Activated CD4-positive, alpha-beta T cell treated with anti-CD3 and anti-CD28 coated beads, Interleukin-2, amount 10 ng/mL, durations not matched to agents 24 days and 14 days (primary cell): ENCODE results near the gene IFITM2. TPM values are rescaled to one million over a fixed set of nuclear protein-coding genes. Genes with fewer than 3 reads are reported as not detected.
"Not testable (repeated sequence)": the region's sequence is repeated elsewhere in the genome, so short reads cannot be mapped to it uniquely, and the experiment has no call there.

ENCODE experiments used
- DNase-seq: peaks from one replicate; pipeline ENCODE4 v3.0.0; 2022
- H3K27ac Mint-ChIP-seq: one replicate; pipeline ENCODE4 v1.8.0; 2022; ENCODE audit warnings: mild to moderate bottlenecking, mixed read lengths
- H3K27me3 Mint-ChIP-seq: one replicate; pipeline ENCODE4 v1.8.0; 2022; ENCODE audit warnings: mixed read lengths
- H3K36me3 Mint-ChIP-seq: one replicate; pipeline ENCODE4 v1.8.0; 2022; ENCODE audit warnings: low read depth, mild to moderate bottlenecking, mixed read lengths
- H3K4me1 Mint-ChIP-seq: one replicate; pipeline ENCODE4 v1.8.0; 2021; ENCODE audit warnings: mixed read lengths
- H3K4me3 Mint-ChIP-seq: one replicate; pipeline ENCODE4 v1.8.0; 2022; ENCODE audit warnings: mild to moderate bottlenecking, moderate library complexity, mixed read lengths
- H3K9me3 Mint-ChIP-seq: one replicate; pipeline ENCODE4 v1.8.0; 2021; ENCODE audit warnings: mixed read lengths
- intact Hi-C: fragments of 100-400 bp; cut with micrococcal nuclease; formaldehyde crosslinking; loops from one replicate; pipeline ENCODE4 v1.15.1; 2023
- total RNA-seq: library from RNA; stranded (reverse); gene quantifications from 2 replicates; pipeline ENCODE4 v1.2.3, GENCODE V29; 2022

Gene IFITM2
- total RNA-seq, 1 donor from 2014 or later: 659 TPM

DNA sequence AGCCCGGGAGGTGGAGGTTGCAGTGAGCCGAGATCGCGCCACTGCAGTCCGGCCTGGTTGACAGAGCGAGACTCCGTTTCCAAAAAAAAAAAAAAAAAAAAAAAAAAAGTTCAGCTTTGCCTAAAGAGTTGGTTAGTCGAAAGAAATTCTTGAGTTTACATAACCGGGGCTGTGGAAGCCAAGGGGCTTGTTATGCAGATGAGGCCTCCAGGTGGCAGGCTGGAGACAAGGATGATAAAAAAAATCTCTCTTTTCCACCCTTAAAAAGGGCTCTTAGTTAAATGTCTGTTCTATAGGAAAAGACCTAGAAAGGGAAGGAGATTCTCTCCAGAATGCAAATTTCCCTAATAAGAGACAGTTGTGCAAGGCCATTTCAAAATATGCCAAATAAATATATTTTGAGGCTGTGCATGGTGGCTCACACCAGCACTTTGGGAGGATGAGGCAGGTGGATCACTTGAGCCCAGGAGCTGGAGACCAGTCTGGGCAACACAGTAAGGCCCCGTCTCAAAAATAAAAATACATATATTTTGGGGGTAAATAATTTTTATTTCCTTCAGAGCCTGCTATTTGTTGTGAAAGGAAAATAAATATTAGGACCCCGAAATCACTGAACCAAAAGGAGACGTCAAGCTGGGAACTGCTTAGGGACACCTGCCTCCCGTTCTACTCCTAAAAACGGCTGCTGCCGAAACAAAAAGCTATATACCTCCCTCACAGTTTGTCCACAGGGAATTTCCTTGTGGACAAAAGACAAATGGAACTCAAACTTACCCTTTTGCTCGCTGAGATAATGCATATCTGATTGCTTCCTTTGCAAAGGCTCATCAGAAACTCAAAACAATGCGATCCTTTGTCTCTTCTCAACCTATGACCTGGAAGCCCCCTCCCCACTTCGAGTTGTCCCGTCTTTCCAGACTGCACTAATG is 2.4 kb upstream of the IFITM2 start:
- Mint-ChIP-seq H3K27ac (no peak overlapping the region), H3K9me3 (no peaks in the 10 kb centered on the region), H3K4me1 (peaks cover 36% of the 10 kb centered on the region), H3K4me3 (no peak overlapping the region), H3K27me3 (peaks cover 9% of the 10 kb centered on the region), H3K36me3 (peaks cover 20% of the 10 kb centered on the region)
- intact Hi-C loops: loop anchor here (5.0 kb wide), 2 partner anchors 102 to 212 kb away; no protein-coding TSS in a partner anchor
- peak; percentile 88 for DNase-seq

DNA sequence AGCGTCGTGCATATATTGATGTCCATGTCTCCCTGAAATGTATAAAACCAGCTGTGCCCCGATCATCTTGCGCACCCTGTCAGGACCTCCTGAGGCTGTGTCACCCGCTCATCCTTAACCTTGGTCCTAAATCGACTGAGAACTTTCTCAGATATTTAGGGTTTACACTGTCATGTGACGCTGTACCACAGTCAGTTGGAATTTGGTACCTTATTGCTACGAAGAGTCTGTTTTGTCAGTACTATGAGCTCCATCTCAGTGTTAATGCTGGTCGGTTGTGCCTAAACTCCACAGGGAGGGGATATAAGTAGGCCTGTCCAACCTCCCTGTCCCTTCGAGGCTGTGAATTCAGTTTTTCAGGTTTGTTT is 1.8 kb upstream of the IFITM2 start:
- peaks cover 36% of the 10 kb centered on the region for H3K4me1 Mint-ChIP-seq
- no peak overlapping the region for H3K27ac Mint-ChIP-seq
- H3K9me3 Mint-ChIP-seq: no peaks in the 10 kb centered on the region
- intact Hi-C loops: loop anchor here (5.0 kb wide), 2 partner anchors 101 to 211 kb away; no protein-coding TSS in a partner anchor
- no peak overlapping the region for H3K4me3 Mint-ChIP-seq
- H3K36me3 Mint-ChIP-seq: peaks cover 20% of the 10 kb centered on the region
- H3K27me3 Mint-ChIP-seq: peaks cover 3% of the 10 kb centered on the region
- no peak for DNase-seq

DNA sequence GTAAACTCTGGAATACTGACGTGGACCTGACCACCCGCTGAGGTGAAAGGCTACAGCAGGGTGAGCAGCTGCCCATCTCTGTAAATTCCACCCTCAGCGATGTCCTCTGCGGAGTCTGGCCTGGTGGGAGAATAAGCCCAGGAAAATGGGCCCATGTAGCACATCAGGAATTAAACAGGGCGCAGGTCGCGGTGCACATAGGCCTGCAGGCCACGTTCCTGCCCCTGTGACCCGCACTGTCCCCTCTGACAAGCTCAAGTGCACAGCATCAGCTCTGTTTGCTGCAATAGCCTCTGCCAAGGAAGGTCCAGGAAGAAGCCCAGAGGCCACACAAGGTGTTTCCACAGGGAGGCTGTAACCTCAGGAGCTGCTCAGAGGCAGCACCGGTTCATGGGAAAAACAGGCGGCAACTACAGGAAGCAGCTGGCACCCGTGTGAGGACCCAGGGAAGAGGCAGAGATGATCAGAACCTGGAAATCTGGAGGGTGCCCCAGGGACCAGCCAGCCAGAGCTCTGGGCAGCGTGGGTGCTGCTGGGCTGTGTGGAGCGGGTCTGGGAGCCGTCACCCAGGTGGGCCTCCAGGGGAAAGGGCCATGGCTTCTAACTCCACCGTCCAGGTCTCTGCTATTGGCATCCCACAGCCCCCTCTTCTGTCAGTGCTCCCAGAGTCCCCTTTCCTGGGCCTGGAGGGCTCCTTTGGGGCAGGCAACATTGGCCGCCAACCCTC is 808 bp upstream of the IFITM2 start:
- Mint-ChIP-seq H3K27me3 (no peaks in the 10 kb centered on the region), H3K4me3 (peak overlapping the region; percentile 97), H3K27ac (peak overlapping the region; percentile 99), H3K36me3 (peaks cover 20% of the 10 kb centered on the region), H3K4me1 (peaks cover 38% of the 10 kb centered on the region), H3K9me3 (no peaks in the 10 kb centered on the region)
- intact Hi-C loops: loop anchor here (5.0 kb wide), 2 partner anchors 100 to 210 kb away; no protein-coding TSS in a partner anchor
- no peak for DNase-seq

DNA sequence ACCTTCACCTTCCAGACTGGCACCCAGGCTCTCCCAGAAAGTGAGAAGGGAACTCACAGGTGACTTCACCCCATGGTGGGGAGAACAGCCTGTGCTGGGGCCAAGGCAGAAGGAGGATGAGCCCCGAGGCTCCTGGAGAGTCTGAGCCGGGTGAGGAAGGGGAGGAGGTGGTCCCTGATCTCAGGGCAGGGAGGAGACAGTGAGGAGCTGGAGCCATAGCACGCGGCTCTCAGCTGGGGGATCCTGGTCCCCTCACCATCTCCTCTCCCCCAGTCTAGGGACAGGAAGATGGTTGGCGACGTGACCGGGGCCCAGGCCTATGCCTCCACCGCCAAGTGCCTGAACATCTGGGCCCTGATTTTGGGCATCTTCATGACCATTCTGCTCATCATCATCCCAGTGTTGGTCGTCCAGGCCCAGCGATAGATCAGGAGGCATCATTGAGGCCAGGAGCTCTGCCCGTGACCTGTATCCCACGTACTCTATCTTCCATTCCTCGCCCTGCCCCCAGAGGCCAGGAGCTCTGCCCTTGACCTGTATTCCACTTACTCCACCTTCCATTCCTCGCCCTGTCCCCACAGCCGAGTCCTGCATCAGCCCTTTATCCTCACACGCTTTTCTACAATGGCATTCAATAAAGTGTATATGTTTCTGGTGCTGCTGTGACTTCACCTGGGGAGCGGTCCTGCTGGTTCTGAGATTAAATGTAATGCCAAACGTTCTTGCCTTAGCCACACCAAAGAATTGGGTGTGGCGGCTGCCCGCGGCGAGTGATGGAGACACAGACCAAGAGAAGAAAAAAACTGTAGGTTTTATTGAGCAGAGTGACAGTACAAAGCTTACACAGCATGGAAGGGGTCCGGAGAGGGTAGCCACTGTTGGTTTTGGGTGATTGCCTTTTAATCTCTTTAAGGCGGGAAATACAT is 1.4 kb downstream of the IFITM2 start:
- peak; percentile 83 for DNase-seq
- peaks cover 26% of the 10 kb centered on the region for H3K36me3 Mint-ChIP-seq

DNA sequence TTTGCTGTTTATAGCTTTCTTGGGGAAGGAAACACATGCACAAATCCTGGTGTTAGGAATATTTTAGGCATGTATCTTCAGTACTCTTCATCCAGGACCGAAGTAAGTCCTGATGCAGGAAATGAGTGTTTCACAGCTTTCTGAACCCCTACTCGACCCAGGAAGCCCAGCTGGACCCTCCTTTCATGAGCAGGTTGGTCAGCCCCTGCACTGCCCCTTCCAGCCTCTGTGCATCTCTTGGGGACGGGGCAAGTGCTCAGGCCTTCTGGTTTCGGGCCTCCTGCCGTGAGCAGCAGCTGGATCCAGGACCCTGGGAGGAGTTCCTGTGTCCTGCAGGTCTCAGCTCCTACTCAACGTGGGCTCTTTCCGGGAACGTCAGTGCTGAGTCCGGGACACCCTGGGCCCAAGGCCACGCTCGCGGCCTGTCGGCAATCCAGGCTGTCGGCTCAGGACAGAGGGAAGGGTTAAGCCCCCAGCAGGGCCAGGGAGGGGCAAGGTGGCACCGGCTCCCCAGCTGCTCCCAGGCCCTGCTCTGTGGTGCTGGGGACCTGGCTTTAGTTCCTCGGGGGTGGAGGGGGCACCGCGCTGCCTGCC is 2.5 kb downstream of the IFITM2 start:
- H3K27me3 Mint-ChIP-seq, H3K9me3 Mint-ChIP-seq, DNase-seq: not testable (repeated sequence)
- intact Hi-C loops: loop anchor here (2.0 to 5.0 kb wide), 3 partner anchors 73 to 207 kb away; partner anchors contain the start of genes PSMD13 and SIRT3
- H3K4me1 Mint-ChIP-seq: peaks cover 44% of the 10 kb centered on the region
- H3K4me3 Mint-ChIP-seq: peak overlapping the region; percentile 97
- peaks cover 36% of the 10 kb centered on the region for H3K36me3 Mint-ChIP-seq
- peak overlapping the region; percentile 99 for H3K27ac Mint-ChIP-seq

More for the DNA sequence above, 1.4 kb downstream of the IFITM2 start:
- not testable (repeated sequence) for H3K27me3 Mint-ChIP-seq, H3K9me3 Mint-ChIP-seq
- H3K4me3 Mint-ChIP-seq: peak overlapping the region; percentile 97
- peaks cover 44% of the 10 kb centered on the region for H3K4me1 Mint-ChIP-seq
- intact Hi-C loops: loop anchor here (2.0 to 5.0 kb wide), 3 partner anchors 72 to 208 kb away; partner anchors contain the start of genes PSMD13 and SIRT3
- peak overlapping the region; percentile 99 for H3K27ac Mint-ChIP-seq

DNA sequence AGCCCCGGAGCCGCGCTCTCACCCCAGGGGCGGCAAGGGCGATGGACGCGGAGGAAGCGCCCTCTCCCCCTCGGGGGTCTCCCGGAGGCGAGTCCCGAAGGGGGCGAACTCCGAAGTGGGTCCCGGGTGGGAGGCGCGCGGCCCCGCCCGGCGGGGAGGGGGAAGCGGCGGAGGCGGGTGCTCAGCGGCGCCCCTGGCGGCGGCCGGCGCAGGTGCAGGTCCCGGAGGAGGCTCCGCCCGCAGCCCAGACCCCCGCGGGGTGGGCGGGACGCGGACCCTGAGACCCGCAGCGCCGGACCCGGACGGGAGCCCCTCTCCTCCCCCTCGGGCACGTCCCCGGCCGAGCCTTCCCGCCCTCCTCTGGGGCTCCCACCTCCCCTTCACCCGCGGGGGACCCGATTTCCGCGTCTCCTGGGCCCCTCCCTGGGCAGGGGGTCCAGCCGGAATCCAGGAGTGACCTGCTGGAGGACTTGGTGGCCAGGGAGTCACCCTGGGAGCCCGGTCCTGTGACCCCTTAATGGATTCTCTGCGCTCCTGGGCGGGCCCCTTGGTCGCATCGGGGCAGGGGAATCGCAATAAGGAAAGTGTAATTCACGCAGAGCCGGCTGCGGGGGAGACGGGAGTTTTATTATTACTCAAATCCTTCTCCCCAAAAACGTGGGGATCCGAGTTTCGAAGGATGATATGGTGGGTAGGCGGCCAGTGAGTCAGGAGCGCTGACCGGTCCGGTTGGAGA is 3.6 kb downstream of the IFITM2 start:
- intact Hi-C loops, H3K27me3 Mint-ChIP-seq, H3K9me3 Mint-ChIP-seq, DNase-seq: not testable (repeated sequence)
- H3K4me3 Mint-ChIP-seq: peak overlapping the region; percentile 96
- peak overlapping the region; percentile 98 for H3K27ac Mint-ChIP-seq
- H3K4me1 Mint-ChIP-seq: peaks cover 37% of the 10 kb centered on the region
- H3K36me3 Mint-ChIP-seq: peaks cover 42% of the 10 kb centered on the region

DNA sequence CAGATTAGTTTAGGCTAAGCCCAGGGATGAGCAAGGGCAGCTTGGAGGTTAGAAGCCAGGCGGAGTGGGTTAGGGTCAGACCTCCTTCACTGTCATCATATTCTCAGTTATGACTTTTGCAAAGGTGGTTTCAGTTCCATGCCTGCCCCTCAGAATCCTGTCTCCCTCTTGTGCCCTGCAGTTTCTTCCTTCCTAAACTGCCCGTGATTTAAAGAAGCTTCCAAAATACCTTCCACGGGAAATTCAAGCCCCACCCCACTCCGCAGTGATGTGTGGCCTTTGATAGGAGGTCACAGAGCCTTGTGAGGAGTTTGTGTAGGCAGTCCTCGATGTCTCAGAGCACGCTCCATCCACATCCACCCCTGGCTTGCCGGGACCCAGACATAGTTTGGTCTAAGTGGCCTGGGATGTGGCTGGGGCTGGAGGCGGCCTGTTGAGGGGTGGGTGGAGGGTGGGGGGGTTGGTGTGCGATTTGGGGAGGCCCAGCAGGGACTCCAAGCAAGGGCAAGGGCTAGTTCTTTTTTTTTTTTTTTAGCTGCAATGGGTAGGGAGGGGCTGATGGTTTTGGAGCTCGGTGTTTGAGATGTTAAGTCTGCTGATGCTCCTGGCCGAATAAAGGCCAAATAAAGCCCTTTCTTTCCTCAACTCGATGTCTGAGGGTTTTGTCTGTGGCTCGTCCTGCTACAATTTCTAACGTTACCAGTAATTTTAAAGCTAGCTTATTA is 4.6 kb downstream of the IFITM2 start:
- H3K27me3 Mint-ChIP-seq: no peaks in the 10 kb centered on the region
- peak overlapping the region; percentile 96 for H3K4me3 Mint-ChIP-seq
- H3K4me1 Mint-ChIP-seq: peaks cover 41% of the 10 kb centered on the region
- DNase-seq: peak; percentile 86
- intact Hi-C loops: loop anchor here (1.0 to 2.0 kb wide), 3 partner anchors 15 to 104 kb away; no protein-coding TSS in a partner anchor
- H3K36me3 Mint-ChIP-seq: peaks cover 53% of the 10 kb centered on the region
- no peaks in the 10 kb centered on the region for H3K9me3 Mint-ChIP-seq
- peak overlapping the region; percentile 98 for H3K27ac Mint-ChIP-seq

DNA sequence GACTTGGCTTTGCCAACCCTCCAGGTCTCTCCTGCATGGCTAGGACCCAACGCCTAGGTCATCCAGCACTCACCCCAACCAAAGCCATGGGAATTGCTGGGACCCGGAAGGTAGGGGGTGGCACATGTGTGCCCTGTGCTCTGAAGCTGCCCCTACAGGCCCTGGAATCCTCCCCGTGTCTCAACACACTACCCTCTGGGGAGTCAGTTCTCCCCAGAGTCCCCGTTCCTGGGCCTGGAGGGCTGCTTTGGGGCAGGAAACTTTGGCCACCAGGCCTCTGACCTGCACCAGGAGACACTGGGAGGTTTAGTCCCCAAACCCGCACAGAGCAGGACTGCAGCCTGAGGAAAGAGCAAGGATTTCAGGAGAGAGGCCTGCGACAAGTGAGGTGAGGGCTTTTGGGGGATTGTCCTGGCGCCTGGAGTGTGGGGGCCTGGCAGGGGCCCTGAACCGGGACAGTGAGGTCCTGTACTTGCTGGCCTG is 5.7 kb downstream of the IFITM2 start:
- H3K27ac Mint-ChIP-seq: peak overlapping the region; percentile 98
- peaks cover 39% of the 10 kb centered on the region for H3K4me1 Mint-ChIP-seq
- H3K27me3 Mint-ChIP-seq: no peaks in the 10 kb centered on the region
- H3K36me3 Mint-ChIP-seq: peaks cover 53% of the 10 kb centered on the region
- intact Hi-C loops: loop anchor here (1.0 to 2.0 kb wide), 2 partner anchors 13 to 193 kb away; no protein-coding TSS in a partner anchor
- H3K4me3 Mint-ChIP-seq: peak overlapping the region; percentile 96
- DNase-seq: peak; percentile 75
- no peaks in the 10 kb centered on the region for H3K9me3 Mint-ChIP-seq

DNA sequence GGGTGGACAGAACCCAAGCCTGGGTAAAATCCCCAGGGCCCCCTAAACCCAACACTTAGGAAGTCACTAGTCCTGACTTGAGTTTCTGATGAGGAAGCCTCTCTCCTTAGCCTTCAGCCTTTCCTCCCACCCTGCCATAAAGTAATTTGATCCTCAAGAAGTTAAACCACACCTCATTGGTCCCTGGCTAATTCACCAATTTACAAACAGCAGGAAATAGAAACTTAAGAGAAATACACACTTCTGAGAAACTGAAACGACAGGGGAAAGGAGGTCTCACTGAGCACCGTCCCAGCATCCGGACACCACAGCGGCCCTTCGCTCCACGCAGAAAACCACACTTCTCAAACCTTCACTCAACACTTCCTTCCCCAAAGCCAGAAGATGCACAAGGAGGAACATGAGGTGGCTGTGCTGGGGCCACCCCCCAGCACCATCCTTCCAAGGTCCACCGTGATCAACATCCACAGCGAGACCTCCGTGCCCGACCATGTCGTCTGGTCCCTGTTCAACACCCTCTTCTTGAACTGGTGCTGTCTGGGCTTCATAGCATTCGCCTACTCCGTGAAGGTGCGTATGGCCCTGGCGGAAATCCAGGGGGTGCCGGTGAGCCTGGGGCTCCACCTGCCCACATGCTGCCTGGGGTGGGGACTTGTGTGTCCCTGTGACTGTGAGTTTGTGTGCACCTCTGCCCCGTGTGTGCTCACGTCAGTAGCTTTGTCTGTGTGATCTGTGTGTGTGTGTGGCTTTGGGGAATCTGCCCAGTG is 6.4 kb downstream of the IFITM2 start, which contains the start of gene IFITM1:
TSS of gene IFITM1 (plus strand) at position 254 of the 767 bp plus-strand sequence. CDS start at position 385, 131 bp downstream.
- H3K4me1 Mint-ChIP-seq: peaks cover 36% of the 10 kb centered on the region
- H3K4me3 Mint-ChIP-seq: peak within 1 kb of the TSS; percentile 96
- peak within 1 kb of the TSS; percentile 98 for H3K27ac Mint-ChIP-seq
- DNase-seq: peak; percentile 93
- H3K27me3 Mint-ChIP-seq: no peaks in the 10 kb centered on the region
- H3K9me3 Mint-ChIP-seq: no peaks in the 10 kb centered on the region
- intact Hi-C loops: loop anchor here (1.0 to 2.0 kb wide), 4 partner anchors 13 to 192 kb away; partner anchors contain the start of gene PTDSS2
- peaks cover 47% of the 10 kb centered on the region for H3K36me3 Mint-ChIP-seq

DNA sequence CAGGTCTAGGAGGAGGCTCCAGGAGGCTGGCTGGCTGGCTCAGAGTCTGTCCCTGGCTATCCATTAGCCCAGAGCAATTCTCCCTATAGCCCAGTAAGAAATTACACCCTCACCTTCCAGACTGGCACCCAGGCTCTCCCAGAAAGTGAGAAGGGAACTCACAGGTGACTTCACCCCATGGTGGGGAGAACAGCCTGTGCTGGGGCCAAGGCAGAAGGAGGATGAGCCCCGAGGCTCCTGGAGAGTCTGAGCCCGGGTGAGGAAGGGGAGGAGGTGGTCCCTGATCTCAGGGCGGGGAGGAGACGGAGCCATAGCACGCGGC is 6.9 kb downstream of the IFITM2 start:
- intact Hi-C loops: loop anchor here (1.0 to 2.0 kb wide), 2 partner anchors 45 to 136 kb away; partner anchors contain the start of gene PTDSS2
- peak overlapping the region; percentile 98 for H3K27ac Mint-ChIP-seq

DNA sequence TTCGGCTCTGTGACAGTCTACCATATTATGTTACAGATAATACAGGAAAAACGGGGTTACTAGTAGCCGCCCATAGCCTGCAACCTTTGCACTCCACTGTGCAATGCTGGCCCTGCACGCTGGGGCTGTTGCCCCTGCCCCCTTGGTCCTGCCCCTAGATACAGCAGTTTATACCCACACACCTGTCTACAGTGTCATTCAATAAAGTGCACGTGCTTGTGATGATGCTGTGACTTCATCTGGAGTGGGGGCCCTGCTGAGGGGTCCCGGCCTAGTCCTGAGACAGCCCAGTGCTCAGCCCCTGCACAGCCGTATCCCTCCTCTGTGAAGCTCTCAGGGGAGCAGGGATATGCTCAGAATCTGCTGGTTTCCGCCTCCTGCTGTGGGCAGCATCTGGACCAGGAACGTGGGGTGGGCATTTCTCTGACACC is 7.5 kb downstream of the IFITM2 start:
- Mint-ChIP-seq H3K9me3 (no peaks in the 10 kb centered on the region), H3K4me3 (peak overlapping the region; percentile 96), H3K4me1 (peaks cover 34% of the 10 kb centered on the region), H3K27ac (peak overlapping the region; percentile 98), H3K36me3 (peaks cover 44% of the 10 kb centered on the region), H3K27me3 (no peaks in the 10 kb centered on the region)
- intact Hi-C loops: loop anchor here (2.0 kb wide), 1 partner anchor 136 kb away; the partner anchor contains the start of gene PTDSS2
- DNase-seq: peak; percentile 73

More for the DNA sequence above, 6.9 kb downstream of the IFITM2 start:
- Mint-ChIP-seq H3K36me3 (peaks cover 43% of the 10 kb centered on the region), H3K4me1 (peaks cover 33% of the 10 kb centered on the region), H3K4me3 (peak overlapping the region; percentile 96)
- not testable (repeated sequence) for H3K9me3 Mint-ChIP-seq, H3K27me3 Mint-ChIP-seq, DNase-seq
